ENCODE results near the gene CRKL. TPM values are rescaled to one million over a fixed set of nuclear protein-coding genes. Genes with fewer than 3 reads are reported as not detected.

CRKL gene
- total and polyA plus RNA-seq, 2 of the 4 experiments (the other 2 are of a cell fraction), result 20.6 to 35.5 TPM

DNA sequence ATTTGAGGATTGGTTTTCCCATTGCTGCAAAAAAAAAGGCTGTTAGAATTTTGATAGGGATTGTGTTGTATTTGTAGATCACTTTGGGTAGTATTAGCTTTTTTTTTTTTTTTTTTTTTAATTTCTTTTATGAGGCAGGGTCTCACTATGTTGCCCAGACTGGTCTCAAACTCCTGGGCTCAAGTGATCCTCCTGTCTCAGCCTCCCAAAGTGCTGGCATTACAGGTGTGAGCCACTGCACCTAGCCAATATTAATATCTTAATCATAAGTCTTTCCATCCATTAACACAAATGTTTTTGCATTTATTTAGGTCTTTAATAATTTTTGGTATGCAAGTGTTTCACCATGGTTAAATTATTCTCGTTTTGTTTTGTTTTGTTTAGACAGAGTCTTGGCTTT, 26.8 kb downstream of the CRKL start:
- Histone ChIP-seq H3K36me3 (ENCODE audit: control insufficient read depth, insufficient read depth, low read length) (peaks cover 4% of the 10 kb centered on the region), H3K27ac (ENCODE audit: insufficient read depth, low read length) (no peak overlapping the region), H3K9me3 (ENCODE audit: control insufficient read depth, insufficient read depth, low read length) (no peaks in the 10 kb centered on the region), H3K4me2 (ENCODE audit: low read depth, low read length) (no peak overlapping the region), H2AK9ac (replicated peaks; ENCODE audit: low read depth, low read length, poor library complexity) (no peak overlapping the region), H3K4ac (ENCODE audit: low read depth, low read length) (no peak overlapping the region), H4K20me1 (ENCODE audit: insufficient read depth, low read length) (peaks cover 96% of the 10 kb centered on the region), H2BK5ac (ENCODE audit: low read depth, low read length, poor library complexity, severe bottlenecking) (no peak overlapping the region), H4K8ac (ENCODE audit: low read depth in 2 of 2, low read length in 2 of 2) (no peak overlapping the region), H2BK120ac (ENCODE audit: low read depth, low read length) (no peak overlapping the region), H2BK20ac (ENCODE audit: low read depth, low read length) (no peak overlapping the region), H3K23ac (ENCODE audit: low read depth, low read length) (no peak overlapping the region), H2BK15ac (ENCODE audit: low read depth, low read length) (no peak overlapping the region), H4K91ac (ENCODE audit: insufficient read depth, low read depth, low read length) (no peak overlapping the region), H3K4me1 (ENCODE audit: control insufficient read depth, insufficient read depth, low read length) (peaks cover 9% of the 10 kb centered on the region), H3K27me3 (ENCODE audit: control insufficient read depth, insufficient read depth, low read length) (no peaks in the 10 kb centered on the region), H3K4me3 (ENCODE audit: insufficient read depth, low read depth, low read length) (no peak overlapping the region), H3K18ac (ENCODE audit: low read depth, low read length) (no peak overlapping the region), H2AK5ac (ENCODE audit: low read depth, low read length) (no peak overlapping the region), H4K5ac (ENCODE audit: low read depth, low read length) (no peak overlapping the region), H3K9ac (ENCODE audit: low read depth, low read length) (no peak overlapping the region), H3K56ac (ENCODE audit: extremely low read depth, insufficient read depth, low read length) (no peak overlapping the region), H3K14ac (replicated peaks; ENCODE audit: low read depth, low read length) (no peak overlapping the region), H3K79me1 (ENCODE audit: low read depth in 1 of 2, low read length in 2 of 2) (peaks cover 9 to 81% of the 10 kb centered on the region in 2 experiments), H2AFZ (replicated peaks; ENCODE audit: low read length, poor library complexity) (no peak overlapping the region), H3K9me1 (ENCODE audit: insufficient read depth, low read length) (peaks cover 26% of the 10 kb centered on the region)
- dilution Hi-C loops (cut with HindIII; ENCODE audit: low sequenced_read_pairs, unreplicated experiment) (no loop called here), intact Hi-C loops (cut with micrococcal nuclease) (no loop called here), in situ Hi-C loops (cut with MboI; ENCODE audit: low sequenced_read_pairs) (no loop called here)
- no TSS peak for BruUV-seq (replicated peaks)
- WGBS, 2 experiments (ENCODE audit: extremely low coverage in 2 of 2, insufficient read length in 1 of 2), result no CpG with 5 or more reads among the region's 1 CpG
- DNase-seq (no peak), ATAC-seq (ENCODE audit: low read depth) (no peak)
- POLR2A ChIA-PET (ENCODE audit: unreplicated experiment), result no interaction called here
- no peak for TF ChIP-seq MAZ (IDR thresholded peaks at IDR 0.05; ENCODE audit: borderline replicate concordance, low read depth, low read length)
- no peak for TF ChIP-seq MXI1 (IDR thresholded peaks at IDR 0.05; ENCODE audit: borderline replicate concordance, low read depth, low read length)
- TF ChIP-seq MAFK (IDR thresholded peaks at IDR 0.05; ENCODE audit: low read depth, low read length), result no peak
- TF ChIP-seq RAD21 (IDR thresholded peaks at IDR 0.05; ENCODE audit: low read length), result no peak
- TF ChIP-seq RFX5 (IDR thresholded peaks at IDR 0.05; ENCODE audit: low read depth, low read length), result no peak
- TF ChIP-seq CHD1 (IDR thresholded peaks at IDR 0.05; ENCODE audit: low read depth, low read length), result no peak
- TF ChIP-seq FOS (IDR thresholded peaks at IDR 0.05; ENCODE audit: low read depth, low read length), result no peak
- CTCF ChIA-PET, result interaction anchor here (0.6 to 1.1 kb wide), 3 partner anchors 10 to 39 kb away, joined by 3 to 5 read pairs (median 4); partner anchors contain the start of gene CRKL

All from IMR-90 (cell line).